CD4-positive, alpha-beta T cell (primary cell): ENCODE results near the gene LMF1. TPM values are rescaled to one million over a fixed set of nuclear protein-coding genes. Genes with fewer than 3 reads are reported as not detected.

Experiments used
- ATAC-seq: fragments of 200-7000 bp; cut with Tn5 transposase; one replicate; pipeline ENCODE4 v1.10.0; 2022; ENCODE audit warnings: mild to moderate bottlenecking; ENCODE audit not compliant: poor library complexity
- CTCF ChIA-PET: fragments of 350-600 bp; sonication (Branson Sonifier 250); formaldehyde crosslinking; loops from one replicate; lab custom pipeline; 2021; ENCODE audit warnings: antibody characterized with exemption, inconsistent platforms; lab: Charles Lee
- POLR2A ChIA-PET: fragments of 350-600 bp; sonication (Branson Sonifier 250); formaldehyde crosslinking; loops from one replicate; lab custom pipeline; 2021; ENCODE audit warnings: antibody characterized with exemption, inconsistent platforms; lab: Charles Lee
- DNase-seq, 14 experiments: peaks; one replicate each; pipeline ENCODE4 v3.0.0-alpha.2; 2013 to 2020; ENCODE audit warnings: mixed read lengths in 2 of 14
- H3K27ac ChIP-seq, 2 donors: one replicate each; pipeline versions ENCODE4 v1.5.1 to v1.7.0; 2013; ENCODE audit warnings: low read length in 2 of 2, low read depth in 1 of 2, mild to moderate bottlenecking in 1 of 2
- H3K27me3 ChIP-seq, 2 experiments: 1 replicate in 1 of 2; 2 replicates in 1 of 2; pipeline versions ENCODE4 v1.6.1 to v1.7.0; 2013; ENCODE audit warnings: low read length in 2 of 2, control low read depth in 1 of 2, mild to moderate bottlenecking in 1 of 2, moderate library complexity in 1 of 2; ENCODE audit not compliant: insufficient read depth in 2 of 2, control insufficient read depth in 1 of 2
- H3K36me3 ChIP-seq: one replicate; pipeline ENCODE4 v1.6.1; 2013; ENCODE audit warnings: low read length, control low read depth; ENCODE audit not compliant: insufficient read depth
- H3K4me1 ChIP-seq: one replicate; pipeline ENCODE4 v1.6.1; 2013; ENCODE audit warnings: low read length, control low read depth; ENCODE audit not compliant: insufficient read depth
- H3K4me3 ChIP-seq: one replicate; pipeline ENCODE4 v1.5.1; 2013; ENCODE audit warnings: mild to moderate bottlenecking, low read length, moderate library complexity
- H3K9me3 ChIP-seq, 2 experiments: 1 replicate in 1 of 2; 2 replicates in 1 of 2; pipeline versions ENCODE4 v1.6.1 to v1.7.0; 2013; ENCODE audit warnings: low read length in 2 of 2, mild to moderate bottlenecking in 2 of 2, control low read depth in 1 of 2, moderate library complexity in 1 of 2; ENCODE audit not compliant: control insufficient read depth in 1 of 2, insufficient read depth in 1 of 2
- H3K27ac Mint-ChIP-seq: one replicate; pipeline ENCODE4 v1.8.0; 2020; ENCODE audit warnings: mixed read lengths
- H3K27me3 Mint-ChIP-seq: one replicate; pipeline ENCODE4 v1.8.0; 2021; ENCODE audit warnings: mixed read lengths
- H3K36me3 Mint-ChIP-seq: one replicate; pipeline ENCODE4 v1.8.0; 2021; ENCODE audit warnings: low read depth, mixed read lengths
- H3K4me1 Mint-ChIP-seq: one replicate; pipeline ENCODE4 v1.8.0; 2021; ENCODE audit warnings: low read depth, mixed read lengths
- H3K4me3 Mint-ChIP-seq: one replicate; pipeline ENCODE4 v1.8.0; 2020; ENCODE audit warnings: mild to moderate bottlenecking, mixed read lengths
- H3K9me3 Mint-ChIP-seq: one replicate; pipeline ENCODE4 v1.8.0; 2020; ENCODE audit warnings: mixed read lengths
- CTCF ChIP-seq: fragments of 200-600 bp; IDR thresholded peaks from one replicate; pipeline ENCODE4 v1.8.0; 2022; ENCODE audit warnings: antibody characterized with exemption, mild to moderate bottlenecking
- intact Hi-C, 2 experiments: fragments of 100-400 bp; cut with DNase I in 1 of 2; cut with micrococcal nuclease in 1 of 2; formaldehyde crosslinking; loops; one replicate each; pipeline versions ENCODE4 v1.15.1 to v1.9.0; 2023 to 2025; cut with DNase I, micrococcal nuclease
- total RNA-seq, 174 experiments: library from RNA in 2 of 174; stranded (reverse) in 2 of 174; gene quantifications; one replicate each; pipeline ENCODE4 v1.2.3 and lab custom pipeline; 2021 to 2026

The LMF1 gene
- total RNA-seq, 2 experiments from 2014 or later = 26.8 to 27.6 TPM

DNA sequence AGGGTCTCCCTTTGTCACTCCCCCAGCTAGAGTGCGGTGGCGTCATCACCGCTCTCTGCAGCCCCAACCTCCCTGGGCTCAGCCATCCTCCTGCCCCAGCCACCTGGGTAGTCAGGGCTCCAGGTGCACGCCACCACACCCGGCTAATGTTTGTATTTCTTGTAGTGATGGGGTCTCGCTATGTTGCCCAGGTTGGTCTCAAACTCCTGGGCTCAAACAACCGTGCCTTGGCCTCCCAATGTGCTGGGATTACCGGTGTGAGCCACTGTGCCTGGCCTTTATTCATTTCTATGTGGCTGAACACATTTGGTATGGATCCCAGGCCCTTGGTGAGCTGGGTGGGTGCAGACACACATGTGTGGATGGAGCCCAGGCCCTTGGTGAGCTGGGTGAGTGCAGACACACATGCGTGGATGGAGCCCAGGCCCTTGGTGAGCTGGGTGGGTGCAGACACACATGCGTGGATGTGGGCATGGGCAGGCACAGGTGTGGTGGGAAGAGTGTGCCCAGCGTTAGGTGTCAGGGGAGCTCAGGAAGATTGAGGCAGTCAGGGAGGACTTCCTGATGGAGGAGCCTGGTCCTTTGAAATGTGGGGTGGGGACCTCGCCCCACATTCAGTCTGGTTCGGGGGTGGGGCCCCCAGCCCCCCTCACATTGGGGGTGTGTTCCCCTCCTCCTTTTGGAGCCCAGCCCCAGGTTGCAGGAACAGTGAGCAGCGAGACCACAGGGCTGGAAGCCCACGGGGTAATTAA is 47.8 kb upstream of the LMF1 start:
- intact Hi-C loops = no loop called here
- no peak for ATAC-seq
- no peaks in the 10 kb centered on the region for H3K36me3 Mint-ChIP-seq

DNA sequence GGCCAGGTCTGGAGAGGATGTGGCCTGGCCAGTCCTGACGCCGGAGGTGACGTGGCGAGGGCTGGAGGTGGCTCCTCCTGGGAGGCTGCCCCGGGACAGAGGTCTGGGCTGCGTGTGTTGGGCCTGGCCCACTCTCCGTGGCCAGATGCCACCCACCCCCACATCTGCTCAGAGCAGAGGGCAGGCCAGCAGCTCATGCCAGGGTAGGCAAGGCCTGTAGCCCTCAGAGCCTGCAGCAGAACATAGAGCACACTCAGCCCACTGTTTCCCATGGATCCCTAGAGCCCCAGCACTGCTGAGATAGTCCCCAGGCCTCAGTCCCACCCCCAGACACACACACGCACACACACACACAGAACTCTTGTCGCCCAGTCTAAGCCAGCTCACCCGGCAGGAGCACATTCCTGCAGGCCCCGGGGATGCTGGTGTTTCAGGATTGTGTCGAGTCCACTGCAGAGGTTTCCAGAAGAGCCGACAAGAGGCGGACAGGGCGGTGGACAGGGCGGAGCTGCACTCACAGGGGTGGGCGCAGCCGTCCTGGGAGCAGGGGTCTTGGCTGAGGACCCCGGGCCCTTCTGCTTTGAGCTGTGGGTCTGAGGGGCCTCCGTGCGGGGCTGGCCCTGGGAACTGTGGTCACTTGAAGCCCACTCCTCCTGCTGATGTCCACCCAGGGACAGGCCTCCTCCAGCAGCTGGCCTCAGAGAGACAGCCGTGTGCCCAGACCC is 44.1 kb upstream of the LMF1 start:
- peaks cover 4% of the 10 kb centered on the region for H3K27me3 Mint-ChIP-seq
- intact Hi-C loops = no loop called here
- CTCF ChIA-PET = no interaction called here
- Histone ChIP-seq H3K4me1 (peaks cover 10% of the 10 kb centered on the region), H3K36me3 (no peaks in the 10 kb centered on the region), H3K27ac (no peak overlapping the region), H3K27me3 (peaks cover 0 to 4% of the 10 kb centered on the region in 2 experiments), H3K9me3 (peaks cover 0 to 7% of the 10 kb centered on the region in 2 experiments), H3K4me3 (no peak overlapping the region)
- no peaks in the 10 kb centered on the region for H3K9me3 Mint-ChIP-seq
- TF ChIP-seq CTCF = no peak
- no peak overlapping the region for H3K4me3 Mint-ChIP-seq
- H3K4me1 Mint-ChIP-seq = no peaks in the 10 kb centered on the region
- H3K36me3 Mint-ChIP-seq = no peaks in the 10 kb centered on the region
- no peak for ATAC-seq
- POLR2A ChIA-PET = no interaction called here
- H3K27ac Mint-ChIP-seq = no peak overlapping the region
- DNase-seq = no peak

More for the DNA sequence above, 47.8 kb upstream of the LMF1 start:
- ChIA-PET CTCF (no interaction called here), POLR2A (no interaction called here)
- H3K4me3 ChIP-seq = no peak overlapping the region
- H3K4me1 ChIP-seq = no peaks in the 10 kb centered on the region
- no peak for DNase-seq
- Mint-ChIP-seq H3K27ac (no peak overlapping the region), H3K4me3 (no peak overlapping the region), H3K9me3 (no peaks in the 10 kb centered on the region), H3K4me1 (no peaks in the 10 kb centered on the region), H3K27me3 (peaks cover 4% of the 10 kb centered on the region)
- TF ChIP-seq CTCF = no peak
- no peaks in the 10 kb centered on the region for H3K36me3 ChIP-seq
- no peak overlapping the region for H3K27ac ChIP-seq
- H3K9me3 ChIP-seq = no peaks in the 10 kb centered on the region
- H3K27me3 ChIP-seq = peaks cover 0 to 4% of the 10 kb centered on the region in 2 experiments

GRCh38 chr16:1014221-1014620 is 43.4 kb upstream of the LMF1 start:
- ChIA-PET CTCF (no interaction called here), POLR2A (no interaction called here)
- no peaks in the 10 kb centered on the region for H3K36me3 Mint-ChIP-seq
- Histone ChIP-seq H3K9me3 (peaks cover 0 to 7% of the 10 kb centered on the region in 2 experiments), H3K27ac (no peak overlapping the region), H3K27me3 (peaks cover 0 to 8% of the 10 kb centered on the region in 2 experiments), H3K4me1 (peaks cover 17% of the 10 kb centered on the region), H3K36me3 (no peaks in the 10 kb centered on the region), H3K4me3 (no peak overlapping the region)
- no peak for TF ChIP-seq CTCF
- ATAC-seq (no peak), DNase-seq (no peak)
- H3K27me3 Mint-ChIP-seq = peaks cover 4% of the 10 kb centered on the region
- no peak overlapping the region for H3K4me3 Mint-ChIP-seq
- no peak overlapping the region for H3K27ac Mint-ChIP-seq
- intact Hi-C loops = no loop called here
- no peaks in the 10 kb centered on the region for H3K9me3 Mint-ChIP-seq
- H3K4me1 Mint-ChIP-seq = no peaks in the 10 kb centered on the region
